Posterior vena cava (tissue), 2 donors: Measurements from ENCODE around the gene PBX1. TPM values are rescaled to one million over a fixed set of nuclear protein-coding genes. Genes with fewer than 3 reads are reported as not detected.
"Not testable (repeated sequence)": the region's sequence is repeated elsewhere in the genome, so short reads cannot be mapped to it uniquely, and the experiment has no call there.

Source experiments
- DNase-seq: peaks from one replicate; pipeline ENCODE4 v3.0.0-alpha.2; 2020; ENCODE audit warnings: low spot score
- intact Hi-C, 2 donors: fragments of 100-400 bp; cut with DNase I; formaldehyde crosslinking; loops; one replicate each; pipeline versions ENCODE4 v1.14.1 to v1.14.2; 2022 to 2023
- total RNA-seq, 2 donors: library from RNA; stranded (reverse); fragmentation: NEBNext Ultra II Directional; extraction: Animal tissue kit (Norgen Biotek cat#: 25700); gene quantifications; one replicate each; pipeline ENCODE4 v1.2.1, GENCODE V29; 2021
- donor health status: DM: yes; HTN: yes; CAD: no.
- donor health status: DM: yes; HTN: yes; CAD: no.

The PBX1 gene
- total RNA-seq, 2 donors from 2014 or later, result 84.2 to 146 TPM

- intact Hi-C loops, result no loop called here
- DNase-seq, result no peak
Measured at GRCh38 chr1:164651351-164651951, 92.5 kb downstream of the PBX1 start.

- intact Hi-C loops, DNase-seq: not testable (repeated sequence)
Measured at GRCh38 chr1:164652969-164653368, 94.0 kb downstream of the PBX1 start.

GRCh38 chr1:164653705-164654104 lies 94.7 kb downstream of the PBX1 start:
- no peak for DNase-seq
- intact Hi-C loops, result no loop called here

- intact Hi-C loops, result no loop called here
Measured at GRCh38 chr1:164654200-164654599, 95.2 kb downstream of the PBX1 start.

GRCh38 chr1:164658864-164659263 lies 99.9 kb downstream of the PBX1 start:
- DNase-seq, result no peak
- intact Hi-C loops, result no loop called here

More at GRCh38 chr1:164654200-164654599, 95.2 kb downstream of the PBX1 start:
- no peak for DNase-seq

- no peak for DNase-seq
- intact Hi-C loops, result no loop called here
Measured at GRCh38 chr1:164659621-164660411, 100.8 kb downstream of the PBX1 start.

GRCh38 chr1:164660412-164660772 lies 101.4 kb downstream of the PBX1 start:
- no peak for DNase-seq
- intact Hi-C loops, result no loop called here

GRCh38 chr1:164660775-164661174 lies 101.8 kb downstream of the PBX1 start:
- intact Hi-C loops, result no loop called here
- no peak for DNase-seq

GRCh38 chr1:164662462-164662861 lies 103.5 kb downstream of the PBX1 start:
- DNase-seq, result no peak
- intact Hi-C loops, result no loop called here

- no peak for DNase-seq
- intact Hi-C loops, result no loop called here
Measured at GRCh38 chr1:164662955-164663354, 104.0 kb downstream of the PBX1 start.

- intact Hi-C loops, result no loop called here
- no peak for DNase-seq
Measured at GRCh38 chr1:164664127-164664526, 105.1 kb downstream of the PBX1 start.

GRCh38 chr1:164667001-164667400 lies 108.0 kb downstream of the PBX1 start:
- DNase-seq, result no peak
- intact Hi-C loops, result no loop called here

- intact Hi-C loops, result no loop called here
Measured at GRCh38 chr1:164667600-164667999, 108.6 kb downstream of the PBX1 start.

GRCh38 chr1:164668491-164669400 lies 109.8 kb downstream of the PBX1 start:
- DNase-seq, result no peak
- intact Hi-C loops, result no loop called here

More at GRCh38 chr1:164667600-164667999, 108.6 kb downstream of the PBX1 start:
- no peak for DNase-seq

GRCh38 chr1:164670026-164670425 lies 111.0 kb downstream of the PBX1 start:
- intact Hi-C loops, result no loop called here
- DNase-seq, result no peak

- intact Hi-C loops, result no loop called here
- no peak for DNase-seq
Measured at GRCh38 chr1:164670786-164671185, 111.8 kb downstream of the PBX1 start.

GRCh38 chr1:164671323-164671965 lies 112.5 kb downstream of the PBX1 start:
- DNase-seq, result no peak
- intact Hi-C loops, result no loop called here

GRCh38 chr1:164671966-164672571 lies 113.1 kb downstream of the PBX1 start:
- intact Hi-C loops, result no loop called here
- DNase-seq, result no peak

GRCh38 chr1:164672588-164672987 lies 113.6 kb downstream of the PBX1 start:
- DNase-seq, result no peak
- intact Hi-C loops, result no loop called here
